ENCODE measurements around the gene DSE.

The DSE gene

DNA sequence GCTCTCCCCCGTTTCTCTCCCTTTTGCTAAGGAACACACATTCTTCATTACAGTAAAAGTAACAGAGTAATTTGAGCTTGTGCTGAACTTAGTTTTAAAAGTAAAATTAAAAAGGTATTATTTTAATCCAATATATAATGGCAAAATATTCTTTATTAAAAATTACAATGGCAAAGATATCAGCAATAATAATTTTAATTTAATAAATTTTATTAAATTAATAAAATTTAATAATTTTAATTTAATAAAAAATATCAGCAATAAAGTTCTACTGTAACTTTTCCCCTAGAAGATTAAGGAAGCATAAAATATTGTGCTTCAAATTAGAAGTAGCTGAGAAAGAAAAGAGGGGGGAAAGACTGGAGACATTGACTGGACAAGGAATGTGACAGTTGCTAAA is 32.5 kb downstream of the DSE start:
- TF ChIP-seq, protein P1, sequence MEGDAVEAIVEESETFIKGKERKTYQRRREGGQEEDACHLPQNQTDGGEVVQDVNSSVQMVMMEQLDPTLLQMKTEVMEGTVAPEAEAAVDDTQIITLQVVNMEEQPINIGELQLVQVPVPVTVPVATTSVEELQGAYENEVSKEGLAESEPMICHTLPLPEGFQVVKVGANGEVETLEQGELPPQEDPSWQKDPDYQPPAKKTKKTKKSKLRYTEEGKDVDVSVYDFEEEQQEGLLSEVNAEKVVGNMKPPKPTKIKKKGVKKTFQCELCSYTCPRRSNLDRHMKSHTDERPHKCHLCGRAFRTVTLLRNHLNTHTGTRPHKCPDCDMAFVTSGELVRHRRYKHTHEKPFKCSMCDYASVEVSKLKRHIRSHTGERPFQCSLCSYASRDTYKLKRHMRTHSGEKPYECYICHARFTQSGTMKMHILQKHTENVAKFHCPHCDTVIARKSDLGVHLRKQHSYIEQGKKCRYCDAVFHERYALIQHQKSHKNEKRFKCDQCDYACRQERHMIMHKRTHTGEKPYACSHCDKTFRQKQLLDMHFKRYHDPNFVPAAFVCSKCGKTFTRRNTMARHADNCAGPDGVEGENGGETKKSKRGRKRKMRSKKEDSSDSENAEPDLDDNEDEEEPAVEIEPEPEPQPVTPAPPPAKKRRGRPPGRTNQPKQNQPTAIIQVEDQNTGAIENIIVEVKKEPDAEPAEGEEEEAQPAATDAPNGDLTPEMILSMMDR (IDR thresholded peaks at IDR 0.05; ENCODE audit: insufficient read depth, low read length, poor library complexity, severe bottlenecking), result no peak
- no peak for TF ChIP-seq EZH2phosphoT487 (conservative IDR thresholded peaks at IDR 0.05; ENCODE audit: low read length)
- no peak overlapping the region for H3K4me3 ChIP-seq (ENCODE audit: insufficient read depth, low read length, poor library complexity, severe bottlenecking)
- no peaks in the 10 kb centered on the region for H3K27me3 ChIP-seq (ENCODE audit: low read length)
- no peaks in the 10 kb centered on the region for H3K9me3 ChIP-seq (ENCODE audit: insufficient read depth, low read length)
- H3K9ac ChIP-seq (ENCODE audit: low read length), result no peak overlapping the region
- H3K4me2 ChIP-seq (ENCODE audit: low read depth, low read length, poor library complexity, severe bottlenecking), result no peak overlapping the region
- no peaks in the 10 kb centered on the region for H3K9me2 ChIP-seq (replicated peaks; ENCODE audit: insufficient read depth, low read length)
- no peaks in the 10 kb centered on the region for H3F3A ChIP-seq (ENCODE audit: insufficient read depth)
- H3K36me3 ChIP-seq (ENCODE audit: low read length), result no peaks in the 10 kb centered on the region
- no peaks in the 10 kb centered on the region for H4K20me1 ChIP-seq (ENCODE audit: low read depth, low read length)
- no peak overlapping the region for H3K27ac ChIP-seq (ENCODE audit: low read depth, low read length)
- H2AFZ ChIP-seq (ENCODE audit: low read depth, low read length, severe bottlenecking), result no peak overlapping the region
- H3K79me2 ChIP-seq (ENCODE audit: insufficient read depth, low read length), result no peaks in the 10 kb centered on the region

DNA sequence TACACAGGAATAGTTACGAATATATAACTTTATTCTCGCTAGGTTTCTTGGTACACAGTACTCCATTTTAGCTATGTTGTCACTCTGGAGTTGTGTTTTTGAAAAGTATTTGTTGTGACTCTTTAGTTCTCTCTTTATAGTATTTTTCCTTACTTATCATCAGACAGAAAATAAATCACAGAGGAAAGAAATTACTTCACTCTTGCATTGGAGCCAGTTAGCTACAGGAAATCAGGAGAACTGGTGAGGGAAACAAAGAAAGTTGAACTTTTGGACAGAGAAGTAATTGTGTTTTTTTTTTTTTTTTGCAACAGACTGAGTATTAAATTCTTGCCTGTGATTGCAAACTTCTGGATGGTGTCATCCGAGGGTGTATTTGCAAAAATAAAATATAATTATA is 33.9 kb downstream of the DSE start:
- TF ChIP-seq, protein P1 (IDR thresholded peaks at IDR 0.05; ENCODE audit: insufficient read depth, low read length, poor library complexity, severe bottlenecking), result no peak
- TF ChIP-seq EZH2phosphoT487 (conservative IDR thresholded peaks at IDR 0.05; ENCODE audit: low read length), result no peak
- Histone ChIP-seq H3K27ac (ENCODE audit: low read depth, low read length) (no peak overlapping the region), H3K27me3 (ENCODE audit: low read length) (no peaks in the 10 kb centered on the region), H3K79me2 (ENCODE audit: insufficient read depth, low read length) (no peaks in the 10 kb centered on the region), H3K36me3 (ENCODE audit: low read length) (no peaks in the 10 kb centered on the region), H3K4me2 (ENCODE audit: low read depth, low read length, poor library complexity, severe bottlenecking) (no peak overlapping the region), H3K9ac (ENCODE audit: low read length) (no peak overlapping the region), H2AFZ (ENCODE audit: low read depth, low read length, severe bottlenecking) (no peak overlapping the region), H3K4me3 (ENCODE audit: insufficient read depth, low read length, poor library complexity, severe bottlenecking) (no peak overlapping the region), H3K9me3 (ENCODE audit: insufficient read depth, low read length) (no peaks in the 10 kb centered on the region), H4K20me1 (ENCODE audit: low read depth, low read length) (no peaks in the 10 kb centered on the region), H3K9me2 (replicated peaks; ENCODE audit: insufficient read depth, low read length) (no peaks in the 10 kb centered on the region), H3F3A (ENCODE audit: insufficient read depth) (no peaks in the 10 kb centered on the region)

DNA sequence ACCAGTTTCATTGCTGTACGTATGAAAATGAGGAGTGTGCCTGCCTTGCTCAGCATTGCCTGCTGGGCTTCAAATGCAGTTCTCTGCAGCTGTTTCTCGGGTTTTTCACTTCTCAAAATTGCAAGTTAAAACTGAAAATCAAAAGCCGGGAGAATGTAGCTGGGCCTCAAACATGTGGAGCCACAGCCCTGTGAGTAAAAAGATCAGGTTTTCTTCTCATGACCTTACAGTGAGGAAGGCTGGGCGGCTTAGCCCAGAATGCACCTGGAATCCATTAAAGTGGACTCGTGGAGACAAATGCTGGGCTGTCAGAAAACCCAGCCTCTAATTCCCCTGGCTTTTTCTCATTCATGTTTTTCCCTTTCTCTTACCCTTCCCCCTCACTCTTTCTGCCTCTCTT is 34.4 kb downstream of the DSE start:
- TF ChIP-seq EZH2phosphoT487 (conservative IDR thresholded peaks at IDR 0.05; ENCODE audit: low read length), result no peak
- TF ChIP-seq, protein P1 (IDR thresholded peaks at IDR 0.05; ENCODE audit: insufficient read depth, low read length, poor library complexity, severe bottlenecking), result no peak
- Histone ChIP-seq H3F3A (ENCODE audit: insufficient read depth) (no peaks in the 10 kb centered on the region), H3K9me2 (replicated peaks; ENCODE audit: insufficient read depth, low read length) (no peaks in the 10 kb centered on the region), H3K27ac (ENCODE audit: low read depth, low read length) (no peak overlapping the region), H3K79me2 (ENCODE audit: insufficient read depth, low read length) (no peaks in the 10 kb centered on the region), H3K9ac (ENCODE audit: low read length) (no peak overlapping the region), H3K27me3 (ENCODE audit: low read length) (no peaks in the 10 kb centered on the region), H3K4me2 (ENCODE audit: low read depth, low read length, poor library complexity, severe bottlenecking) (no peak overlapping the region), H3K36me3 (ENCODE audit: low read length) (no peaks in the 10 kb centered on the region), H4K20me1 (ENCODE audit: low read depth, low read length) (no peaks in the 10 kb centered on the region), H3K9me3 (ENCODE audit: insufficient read depth, low read length) (no peaks in the 10 kb centered on the region), H2AFZ (ENCODE audit: low read depth, low read length, severe bottlenecking) (no peak overlapping the region), H3K4me3 (ENCODE audit: insufficient read depth, low read length, poor library complexity, severe bottlenecking) (no peak overlapping the region)
